ENCODE measurements around the gene RANBP3L.
"Not testable (repeated sequence)": the region's sequence is repeated elsewhere in the genome, so short reads cannot be mapped to it uniquely, and the experiment has no call there.

Gene RANBP3L

GRCh38 chr5:36214436-36214835 is 87.3 kb downstream of the RANBP3L start:
- in situ Hi-C loops (cut with MboI; ENCODE audit: low sequenced_read_pairs): no loop called here

DNA sequence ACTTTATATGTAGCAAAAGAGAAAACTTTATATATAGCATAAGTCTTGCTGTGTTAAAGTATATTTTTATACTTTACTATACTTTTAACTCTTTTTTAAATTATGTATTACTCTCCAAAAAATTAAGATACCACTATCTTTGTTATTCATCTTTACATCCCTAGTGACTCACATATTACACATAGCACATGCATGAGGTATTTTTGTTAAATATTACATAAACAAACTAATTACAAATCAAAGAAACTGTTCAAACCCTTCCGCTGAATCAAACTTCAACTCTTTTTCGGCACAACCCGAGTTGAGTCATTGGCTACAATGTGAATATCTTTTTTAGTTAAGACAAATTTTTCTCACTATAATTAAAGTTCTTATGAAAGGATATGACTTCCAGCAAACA is 92.0 kb downstream of the RANBP3L start:
- in situ Hi-C loops (cut with MboI; ENCODE audit: low sequenced_read_pairs): no loop called here

- in situ Hi-C loops (cut with MboI; ENCODE audit: low sequenced_read_pairs): no loop called here
These were observed 92.9 kb downstream of the RANBP3L start for GRCh38 chr5:36208786-36209185.

DNA sequence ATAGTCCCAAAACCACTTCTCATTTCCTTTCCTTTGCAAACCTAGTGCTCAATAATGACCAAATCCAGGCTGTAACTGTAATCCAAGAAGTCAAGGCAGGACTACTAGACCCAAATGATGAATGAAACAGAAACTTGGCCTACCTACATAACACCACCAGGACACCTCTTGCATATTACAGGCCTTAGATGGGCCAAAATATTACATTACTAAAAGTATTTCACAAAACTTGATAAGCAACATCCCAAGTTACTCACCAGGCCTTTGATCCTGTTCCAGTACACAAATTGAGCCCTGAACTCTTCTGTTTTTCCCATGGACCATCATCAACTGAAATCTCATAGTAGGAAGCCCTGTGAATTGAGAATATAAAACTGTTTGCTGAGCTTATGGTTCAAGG is 94.8 kb downstream of the RANBP3L start:
- in situ Hi-C loops (cut with MboI; ENCODE audit: low sequenced_read_pairs): no loop called here

GRCh38 chr5:36205329-36205728 is 96.4 kb downstream of the RANBP3L start:
- in situ Hi-C loops (cut with MboI; ENCODE audit: low sequenced_read_pairs): no loop called here

- in situ Hi-C loops (cut with MboI; ENCODE audit: low sequenced_read_pairs): no loop called here
These were observed 99.2 kb downstream of the RANBP3L start for GRCh38 chr5:36202521-36202961.

DNA sequence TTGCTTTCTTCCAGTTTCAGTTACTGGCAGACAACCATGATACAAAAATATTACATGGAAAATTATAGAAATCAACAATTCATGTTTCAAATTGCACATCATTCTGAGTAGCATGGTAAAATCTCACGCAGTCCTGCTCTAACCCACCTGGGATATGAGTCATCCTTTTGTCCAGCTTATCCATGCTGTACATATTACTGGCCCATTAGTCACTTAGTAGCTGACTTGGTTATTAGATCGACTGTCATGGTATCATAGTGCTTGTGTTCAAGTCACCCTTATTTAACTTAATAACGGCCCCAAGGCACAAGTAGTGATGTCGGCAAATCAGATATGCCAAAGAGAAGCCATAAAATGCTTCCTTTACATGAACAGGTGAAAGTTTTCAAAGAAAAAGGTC is 101.2 kb downstream of the RANBP3L start:
- in situ Hi-C loops (cut with MboI; ENCODE audit: low sequenced_read_pairs): no loop called here

DNA sequence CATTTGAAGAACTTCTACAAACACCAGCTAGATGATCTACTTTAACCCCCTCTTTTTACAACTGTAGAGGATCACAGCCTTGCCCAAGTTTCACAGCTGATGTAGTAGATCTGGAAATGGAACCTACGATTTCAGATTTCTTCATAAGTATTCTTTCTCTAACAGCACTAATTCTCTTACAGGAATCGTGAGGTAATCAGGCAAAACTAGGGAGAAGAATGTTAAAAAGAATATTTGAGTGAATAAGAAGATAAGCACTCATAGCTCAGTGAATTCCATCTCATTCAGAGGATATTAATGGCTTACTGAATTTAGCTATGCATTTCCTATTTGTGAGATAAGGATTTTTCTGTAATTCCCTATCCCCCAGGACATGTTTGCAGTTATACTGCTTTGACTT is 102.1 kb downstream of the RANBP3L start:
- in situ Hi-C loops (cut with MboI; ENCODE audit: low sequenced_read_pairs): no loop called here

DNA sequence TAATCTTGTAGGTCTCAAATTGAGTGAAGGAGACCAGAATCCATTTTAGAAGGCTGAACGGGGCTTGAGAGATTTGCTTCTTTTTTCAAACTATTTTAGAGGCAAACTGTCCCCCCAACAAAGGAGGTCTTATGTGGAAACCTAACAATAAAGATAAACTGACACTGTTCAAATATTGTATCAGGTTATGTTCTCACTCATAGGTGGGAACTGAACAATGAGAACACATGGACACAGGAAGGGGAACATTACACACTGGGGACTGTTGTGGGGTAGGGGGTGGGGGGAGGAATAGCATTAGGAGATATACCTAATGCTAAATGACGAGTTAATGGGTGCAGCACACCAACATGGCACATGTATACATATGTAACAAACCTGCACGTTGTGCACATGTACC is 102.9 kb downstream of the RANBP3L start:
- in situ Hi-C loops (cut with MboI; ENCODE audit: low sequenced_read_pairs): not testable (repeated sequence)

All from HL-60/S4 treated with phorbol 12-myristate 13-acetate at 8.2 ng/mL for 4 days and 3 days (cell line).